H1 (cell line): Measurements from ENCODE around the gene ID2. TPM values are rescaled to one million over a fixed set of nuclear protein-coding genes. Genes with fewer than 3 reads are reported as not detected.

Experiments used
- EZH2 ChIP-seq: fragments of 200-600 bp; sonication (generic); IDR thresholded peaks from 2 replicates; pipeline ENCODE4 v1.7.1; 2012; ENCODE audit warnings: low read depth, mild to moderate bottlenecking, moderate library complexity, low read length, inconsistent platforms; ENCODE audit not compliant: severe bottlenecking
- KDM5A ChIP-seq: fragments of 200-600 bp; IDR thresholded peaks from 2 replicates; pipeline ENCODE4 v1.7.1; 2012; ENCODE audit warnings: mild to moderate bottlenecking, low read length, inconsistent platforms, mixed read lengths
- NRF1 ChIP-seq: IDR thresholded peaks from 2 replicates; pipeline ENCODE4 v1.6.1; 2011; ENCODE audit warnings: mild to moderate bottlenecking, low read depth, low read length, improper control_type of control experiment
- RXRA ChIP-seq: IDR thresholded peaks from 2 replicates; pipeline ENCODE4 v1.6.1; 2011; ENCODE audit warnings: low read depth, mild to moderate bottlenecking, low read length, moderate library complexity; ENCODE audit not compliant: insufficient read depth
- SIRT6 ChIP-seq: IDR thresholded peaks from one replicate; pipeline ENCODE4 v1.7.1; 2012; ENCODE audit warnings: low read length, inconsistent platforms
- polyA plus RNA-seq, 7 experiments: library from polyadenylated mRNA; depleted of rRNA in 3 of 7; stranded (reverse) in 5 of 7; unstranded in 2 of 7; fragments of >200 nt in 5 of 7; fragments of 200-250 nt in 2 of 7; gene quantifications; 1 replicate in 5 of 7; 2 replicates in 1 of 7; 4 replicates in 1 of 7; pipeline versions ENCODE4 v1.2.1 to v1.2.3, GENCODE V29; 2011 to 2013; ENCODE audit warnings: missing spikeins in 2 of 7, mixed read lengths in 2 of 7
- total RNA-seq: library from RNA; stranded (reverse); fragmentation: NEBNext Ultra II Directional; extraction: Animal tissue kit (Norgen Biotek cat#: 25700); gene quantifications from 2 replicates; pipeline ENCODE4 v1.2.1, GENCODE V29; 2021
- TF ChIP-seq, protein P1 (sequence below), 3 experiments: IDR thresholded peaks; 1 replicate in 2 of 3; 2 replicates in 1 of 3; pipeline versions ENCODE4 v1.5.1 to v1.6.1; 2011; ENCODE audit warnings: low read length in 3 of 3, mild to moderate bottlenecking in 3 of 3, inconsistent platforms in 2 of 3, low read depth in 1 of 3, moderate library complexity in 1 of 3; ENCODE audit not compliant: insufficient read depth in 1 of 3; ENCODE audit errors: control extremely low read depth in 1 of 3
- TF ChIP-seq, protein P2 (sequence below): IDR thresholded peaks from 2 replicates; pipeline ENCODE4 v1.6.1; 2012; ENCODE audit warnings: inconsistent platforms
- TF ChIP-seq, protein P3 (sequence below): IDR thresholded peaks from 2 replicates; pipeline ENCODE4 v1.6.1; 2012; ENCODE audit warnings: inconsistent platforms

ID2 gene
- total and polyA plus RNA-seq, 2 of the 8 experiments (the other 6 are each of a cell fraction or from before 2014, with no cell fraction given): 36.7 to 214 TPM

DNA sequence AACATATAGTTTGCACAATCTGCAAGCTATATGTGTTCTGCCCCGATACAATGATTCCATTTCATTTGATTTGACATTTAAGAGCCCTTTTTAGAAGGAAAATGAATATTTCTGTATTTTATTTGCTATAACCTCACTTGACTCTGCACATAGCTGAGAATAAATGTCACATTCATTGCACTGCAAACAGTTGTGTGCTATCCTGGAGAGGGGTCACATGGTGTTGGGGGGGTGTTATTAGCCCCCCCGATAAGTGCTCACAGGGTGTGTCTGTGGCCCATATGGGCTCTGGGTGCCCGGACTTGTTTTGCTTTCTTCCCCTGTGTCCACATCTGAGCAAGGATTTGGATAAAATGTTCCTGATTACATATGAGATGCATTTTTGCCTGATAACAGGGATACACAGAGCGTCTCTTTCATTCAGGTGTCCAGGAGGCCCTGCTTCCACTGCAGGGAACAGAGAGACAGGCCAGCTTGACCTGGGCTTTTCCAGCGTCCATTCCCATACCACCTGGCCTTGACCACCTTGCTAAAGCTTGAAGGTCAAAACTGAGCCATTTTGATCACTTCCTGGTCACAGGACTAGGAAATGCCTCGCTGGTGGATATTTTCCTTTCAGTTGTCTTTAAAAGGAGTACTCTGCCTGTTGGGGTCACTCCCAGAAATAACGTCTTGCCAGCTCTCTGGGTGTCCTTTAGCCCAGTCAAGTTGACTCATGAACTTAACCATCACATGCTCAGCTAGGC, 38.4 kb upstream of the ID2 start (continued):
- TF ChIP-seq KDM5A (no peak), NRF1 (no peak), EZH2 (no peak), RXRA (no peak), SIRT6 (no peak)
- TF ChIP-seq, protein P1, sequence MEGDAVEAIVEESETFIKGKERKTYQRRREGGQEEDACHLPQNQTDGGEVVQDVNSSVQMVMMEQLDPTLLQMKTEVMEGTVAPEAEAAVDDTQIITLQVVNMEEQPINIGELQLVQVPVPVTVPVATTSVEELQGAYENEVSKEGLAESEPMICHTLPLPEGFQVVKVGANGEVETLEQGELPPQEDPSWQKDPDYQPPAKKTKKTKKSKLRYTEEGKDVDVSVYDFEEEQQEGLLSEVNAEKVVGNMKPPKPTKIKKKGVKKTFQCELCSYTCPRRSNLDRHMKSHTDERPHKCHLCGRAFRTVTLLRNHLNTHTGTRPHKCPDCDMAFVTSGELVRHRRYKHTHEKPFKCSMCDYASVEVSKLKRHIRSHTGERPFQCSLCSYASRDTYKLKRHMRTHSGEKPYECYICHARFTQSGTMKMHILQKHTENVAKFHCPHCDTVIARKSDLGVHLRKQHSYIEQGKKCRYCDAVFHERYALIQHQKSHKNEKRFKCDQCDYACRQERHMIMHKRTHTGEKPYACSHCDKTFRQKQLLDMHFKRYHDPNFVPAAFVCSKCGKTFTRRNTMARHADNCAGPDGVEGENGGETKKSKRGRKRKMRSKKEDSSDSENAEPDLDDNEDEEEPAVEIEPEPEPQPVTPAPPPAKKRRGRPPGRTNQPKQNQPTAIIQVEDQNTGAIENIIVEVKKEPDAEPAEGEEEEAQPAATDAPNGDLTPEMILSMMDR (IDR thresholded peaks at IDR 0.05; ENCODE audit: control extremely low read depth in 1 of 3, insufficient read depth in 1 of 3, low read depth in 1 of 3, low read length in 3 of 3): no peak
- TF ChIP-seq, protein P2, sequence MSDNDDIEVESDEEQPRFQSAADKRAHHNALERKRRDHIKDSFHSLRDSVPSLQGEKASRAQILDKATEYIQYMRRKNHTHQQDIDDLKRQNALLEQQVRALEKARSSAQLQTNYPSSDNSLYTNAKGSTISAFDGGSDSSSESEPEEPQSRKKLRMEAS: no peak
- TF ChIP-seq, protein P3, sequence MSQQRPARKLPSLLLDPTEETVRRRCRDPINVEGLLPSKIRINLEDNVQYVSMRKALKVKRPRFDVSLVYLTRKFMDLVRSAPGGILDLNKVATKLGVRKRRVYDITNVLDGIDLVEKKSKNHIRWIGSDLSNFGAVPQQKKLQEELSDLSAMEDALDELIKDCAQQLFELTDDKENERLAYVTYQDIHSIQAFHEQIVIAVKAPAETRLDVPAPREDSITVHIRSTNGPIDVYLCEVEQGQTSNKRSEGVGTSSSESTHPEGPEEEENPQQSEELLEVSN: no peak
